SU-DHL-6 (cell line): Measurements from ENCODE around the gene CHIT1.

Experiments used
- H2AFZ ChIP-seq: fragments of 200-600 bp; sonication (generic); 2 replicates; pipeline ENCODE4 v1.6.1; 2014; ENCODE audit warnings: low read depth, mild to moderate bottlenecking, moderate library complexity, mixed read lengths, antibody characterized with exemption, low read length; ENCODE audit not compliant: severe bottlenecking
- H3F3A ChIP-seq: fragments of 200-600 bp; shearing (Covaris generic); 2 replicates; pipeline ENCODE4 v1.6.0; 2016; ENCODE audit warnings: antibody characterized with exemption, mild to moderate bottlenecking; ENCODE audit not compliant: insufficient read depth
- H3K27ac ChIP-seq: fragments of 200-600 bp; sonication (generic); 2 replicates; pipeline ENCODE4 v1.5.1; 2016; ENCODE audit warnings: low read depth, mild to moderate bottlenecking, low read length, moderate library complexity, mixed read lengths
- H3K27me3 ChIP-seq: fragments of 200-600 bp; sonication (generic), shearing (Covaris generic); 2 replicates; pipeline ENCODE4 v1.6.0; 2014; ENCODE audit warnings: mild to moderate bottlenecking, low read length
- H3K36me3 ChIP-seq: fragments of 200-600 bp; sonication (generic); 2 replicates; pipeline ENCODE4 v1.6.1; 2014; ENCODE audit warnings: mild to moderate bottlenecking, low read length, mixed read lengths
- H3K4me2 ChIP-seq: fragments of 300-600, 200-600 bp; shearing (Covaris generic), sonication (generic); 2 replicates; pipeline ENCODE4 v1.6.0; 2014; ENCODE audit warnings: low read length, low read depth, mild to moderate bottlenecking; ENCODE audit not compliant: poor library complexity, severe bottlenecking
- H3K4me3 ChIP-seq: fragments of 200-600 bp; sonication (generic); 2 replicates; pipeline ENCODE4 v1.5.1; 2014; ENCODE audit warnings: antibody characterized with exemption, low read length, mild to moderate bottlenecking, mixed read lengths; ENCODE audit not compliant: insufficient read depth, poor library complexity, severe bottlenecking
- H3K79me2 ChIP-seq: fragments of 200-600 bp; sonication (generic); 2 replicates; pipeline ENCODE4 v1.6.1; 2014; ENCODE audit warnings: mild to moderate bottlenecking, low read length, moderate library complexity; ENCODE audit not compliant: insufficient read depth
- H3K9ac ChIP-seq: fragments of 200-600 bp; sonication (generic); 2 replicates; pipeline ENCODE4 v1.7.0; 2014; ENCODE audit warnings: mild to moderate bottlenecking, low read length
- H3K9me2 ChIP-seq: fragments of 200-600 bp; sonication (generic); replicated peaks from 2 replicates; pipeline ENCODE4 v1.6.1; 2014; ENCODE audit warnings: low read length; ENCODE audit not compliant: insufficient read depth
- H3K9me3 ChIP-seq: fragments of 200-600 bp; sonication (generic); 2 replicates; pipeline ENCODE4 v1.6.1; 2014; ENCODE audit warnings: low read length, mixed read lengths; ENCODE audit not compliant: insufficient read depth
- H4K20me1 ChIP-seq: fragments of 200-600 bp; sonication (generic); 2 replicates; pipeline ENCODE4 v1.6.1; 2014; ENCODE audit warnings: low read depth, mild to moderate bottlenecking, antibody characterized with exemption, low read length, moderate library complexity, mixed read lengths
- CTCF ChIP-seq: fragments of 200-600 bp; sonication (generic); IDR thresholded peaks from one replicate; pipeline ENCODE4 v1.5.1; 2017; ENCODE audit warnings: antibody characterized with exemption, mild to moderate bottlenecking, low read length, moderate library complexity; ENCODE audit not compliant: insufficient read depth, poor library complexity, severe bottlenecking
- EZH2phosphoT487 ChIP-seq: fragments of 200-600 bp; sonication (generic), shearing (Covaris generic); conservative IDR thresholded peaks from 2 replicates; pipeline ENCODE4 v1.6.1; 2018; ENCODE audit warnings: mild to moderate bottlenecking, antibody characterized with exemption, low read length, moderate library complexity, mixed read lengths

Gene CHIT1

GRCh38 chr1:203183828-203184227 lies 45.6 kb downstream of the CHIT1 start:
- no peaks in the 10 kb centered on the region for H3K79me2 ChIP-seq
- no peak overlapping the region for H3K27ac ChIP-seq
- no peak overlapping the region for H3K9ac ChIP-seq
- H3K4me2 ChIP-seq: no peak overlapping the region
- no peak overlapping the region for H3K4me3 ChIP-seq
- H3K9me3 ChIP-seq: no peaks in the 10 kb centered on the region
- no peaks in the 10 kb centered on the region for H3F3A ChIP-seq
- no peaks in the 10 kb centered on the region for H3K27me3 ChIP-seq
- H3K36me3 ChIP-seq: no peaks in the 10 kb centered on the region
- no peak overlapping the region for H2AFZ ChIP-seq
- TF ChIP-seq CTCF (no peak), EZH2phosphoT487 (no peak)
- no peaks in the 10 kb centered on the region for H4K20me1 ChIP-seq
- H3K9me2 ChIP-seq: no peaks in the 10 kb centered on the region

- no peak overlapping the region for H3K4me3 ChIP-seq
- H2AFZ ChIP-seq: no peak overlapping the region
- H3K27ac ChIP-seq: no peak overlapping the region
- no peak overlapping the region for H3K4me2 ChIP-seq
- no peaks in the 10 kb centered on the region for H4K20me1 ChIP-seq
- H3K9ac ChIP-seq: no peak overlapping the region
- TF ChIP-seq CTCF (no peak), EZH2phosphoT487 (no peak)
- H3K9me2 ChIP-seq: no peaks in the 10 kb centered on the region
- H3K79me2 ChIP-seq: no peaks in the 10 kb centered on the region
- H3K9me3 ChIP-seq: no peaks in the 10 kb centered on the region
- H3K27me3 ChIP-seq: no peaks in the 10 kb centered on the region
- H3F3A ChIP-seq: no peaks in the 10 kb centered on the region
- H3K36me3 ChIP-seq: no peaks in the 10 kb centered on the region
Observed at GRCh38 chr1:203182387-203182953, 47.0 kb downstream of the CHIT1 start.

GRCh38 chr1:203181586-203182386 lies 47.7 kb downstream of the CHIT1 start:
- Histone ChIP-seq H3K27ac (no peak overlapping the region), H3K4me2 (no peak overlapping the region), H3K9me3 (no peaks in the 10 kb centered on the region), H3F3A (no peaks in the 10 kb centered on the region), H3K36me3 (no peaks in the 10 kb centered on the region), H3K79me2 (no peaks in the 10 kb centered on the region), H3K27me3 (no peaks in the 10 kb centered on the region), H3K4me3 (no peak overlapping the region), H3K9me2 (no peaks in the 10 kb centered on the region), H2AFZ (no peak overlapping the region), H4K20me1 (no peaks in the 10 kb centered on the region), H3K9ac (no peak overlapping the region)
- no peak for TF ChIP-seq EZH2phosphoT487
- no peak for TF ChIP-seq CTCF
